GM19395 (cell line): ENCODE measurements around the gene APPL2.
"Not testable (repeated sequence)": the region's sequence is repeated elsewhere in the genome, so short reads cannot be mapped to it uniquely, and the experiment has no call there.

Experiments
- ATAC-seq: cut with Tn5 transposase; IDR thresholded peaks from one replicate; pipeline ENCODE4 v1.9.1; 2021; ENCODE audit warnings: mild to moderate bottlenecking, moderate library complexity; ENCODE audit not compliant: unreplicated experiment

Gene APPL2

GRCh38 chr12:105256921-105257320, 20.9 kb upstream of the APPL2 start:
- ATAC-seq = no peak

- not testable (repeated sequence) for ATAC-seq
Measured at GRCh38 chr12:105256431-105256830, 20.5 kb upstream of the APPL2 start.

GRCh38 chr12:105256011-105256410, 20.0 kb upstream of the APPL2 start:
- no peak for ATAC-seq

GRCh38 chr12:105253866-105254513, 18.0 kb upstream of the APPL2 start:
- ATAC-seq = no peak

- ATAC-seq = no peak
Measured at GRCh38 chr12:105252901-105253300, 16.9 kb upstream of the APPL2 start.

GRCh38 chr12:105245776-105246427, 9.9 kb upstream of the APPL2 start:
- not testable (repeated sequence) for ATAC-seq

GRCh38 chr12:105245291-105245690, 9.3 kb upstream of the APPL2 start:
- ATAC-seq = no peak

GRCh38 chr12:105240228-105240627, 4.3 kb upstream of the APPL2 start:
- no peak for ATAC-seq

GRCh38 chr12:105239304-105239703, 3.3 kb upstream of the APPL2 start:
- ATAC-seq = no peak

- no peak for ATAC-seq
Measured at GRCh38 chr12:105237666-105238065, 1.7 kb upstream of the APPL2 start.

GRCh38 chr12:105235281-105235731, 668 bp downstream of the APPL2 start:
- ATAC-seq = peak; percentile 24

- no peak for ATAC-seq
Measured at GRCh38 chr12:105234197-105234596, 1.8 kb downstream of the APPL2 start.

GRCh38 chr12:105233041-105233905, 2.7 kb downstream of the APPL2 start:
- ATAC-seq = no peak

- ATAC-seq = no peak
Measured at GRCh38 chr12:105231396-105231795, 4.6 kb downstream of the APPL2 start.

GRCh38 chr12:105229371-105229770, 6.6 kb downstream of the APPL2 start:
- ATAC-seq = no peak

GRCh38 chr12:105228966-105229365, 7.0 kb downstream of the APPL2 start:
- ATAC-seq = no peak

GRCh38 chr12:105228494-105228893, 7.5 kb downstream of the APPL2 start:
- ATAC-seq = no peak

- no peak for ATAC-seq
Measured at GRCh38 chr12:105227879-105228278, 8.1 kb downstream of the APPL2 start.

GRCh38 chr12:105226219-105226618, 9.8 kb downstream of the APPL2 start:
- peak; percentile 77 for ATAC-seq

GRCh38 chr12:105225505-105226015, 10.4 kb downstream of the APPL2 start:
- ATAC-seq = no peak

GRCh38 chr12:105224399-105224798, 11.6 kb downstream of the APPL2 start:
- no peak for ATAC-seq
